Measurements from ENCODE around the gene TANGO6.

GRCh38 chr16:68883685-68884084 lies 40.4 kb downstream of the TANGO6 start:
- TF ChIP-seq CTCF (IDR thresholded peaks at IDR 0.05) = no peak
- no peak for TF ChIP-seq POLR2A (IDR thresholded peaks at IDR 0.05)
